Measurements from ENCODE around the gene GALNT10. TPM values are rescaled to one million over a fixed set of nuclear protein-coding genes. Genes with fewer than 3 reads are reported as not detected.

The GALNT10 gene
- total RNA-seq, 1 donor from 2014 or later = 10.4 TPM

GRCh38 chr5:154365823-154366222 is 175.3 kb downstream of the GALNT10 start:
- no peak overlapping the region for H3K27ac ChIP-seq (ENCODE audit: low read depth, low read length)

DNA sequence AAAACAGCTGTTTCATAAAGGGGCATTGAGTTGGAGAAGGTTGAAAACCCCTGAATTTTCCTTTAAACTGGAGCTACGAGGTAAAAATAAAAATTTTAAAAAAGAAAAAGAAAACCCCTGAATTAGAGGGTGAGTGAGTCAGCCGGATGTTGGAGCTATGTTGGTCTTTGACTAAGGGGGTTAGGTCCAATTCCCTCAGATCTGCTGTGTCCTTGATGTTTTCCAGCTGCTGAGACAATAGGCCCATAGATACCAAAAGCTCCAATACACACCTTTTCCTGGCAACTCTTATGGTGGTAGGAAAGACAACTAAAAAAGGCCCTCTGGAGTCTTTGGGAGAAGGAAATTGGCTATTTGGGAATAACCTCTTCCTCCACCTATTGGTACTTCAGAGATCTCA is 175.8 kb downstream of the GALNT10 start:
- Histone ChIP-seq H3K27ac (ENCODE audit: low read depth, low read length) (no peak overlapping the region), H3K36me3 (ENCODE audit: control insufficient read depth in 3 of 3, insufficient read depth in 3 of 3, low read length in 3 of 3) (no peaks in the 10 kb centered on the region), H3K9me3 (ENCODE audit: control insufficient read depth in 3 of 3, low read length in 3 of 3) (no peaks in the 10 kb centered on the region), H3K27me3 (ENCODE audit: control insufficient read depth in 3 of 3, insufficient read depth in 3 of 3, low read length in 3 of 3) (no peaks in the 10 kb centered on the region), H3K4me3 (ENCODE audit: low read length in 3 of 3) (no peak overlapping the region), H3K4me1 (ENCODE audit: control insufficient read depth in 3 of 3, insufficient read depth in 3 of 3, low read length in 3 of 3) (peaks cover 6 to 17% (median 10%) of the 10 kb centered on the region in 3 donors), H3K9ac (ENCODE audit: low read depth in 1 of 3, low read length in 3 of 3) (no peak overlapping the region)

More at GRCh38 chr5:154365823-154366222, 175.3 kb downstream of the GALNT10 start:
- H3K4me1 ChIP-seq (ENCODE audit: control insufficient read depth in 3 of 3, insufficient read depth in 3 of 3, low read length in 3 of 3) = peaks cover 5 to 12% (median 9%) of the 10 kb centered on the region in 3 donors
- H3K27me3 ChIP-seq (ENCODE audit: control insufficient read depth in 3 of 3, insufficient read depth in 3 of 3, low read length in 3 of 3) = no peaks in the 10 kb centered on the region
- H3K9me3 ChIP-seq (ENCODE audit: control insufficient read depth in 3 of 3, low read length in 3 of 3) = no peaks in the 10 kb centered on the region
- no peak overlapping the region for H3K4me3 ChIP-seq (ENCODE audit: low read length in 3 of 3)
- no peak overlapping the region for H3K9ac ChIP-seq (ENCODE audit: low read depth in 1 of 3, low read length in 3 of 3)
- H3K36me3 ChIP-seq (ENCODE audit: control insufficient read depth in 3 of 3, insufficient read depth in 3 of 3, low read length in 3 of 3) = no peaks in the 10 kb centered on the region

DNA sequence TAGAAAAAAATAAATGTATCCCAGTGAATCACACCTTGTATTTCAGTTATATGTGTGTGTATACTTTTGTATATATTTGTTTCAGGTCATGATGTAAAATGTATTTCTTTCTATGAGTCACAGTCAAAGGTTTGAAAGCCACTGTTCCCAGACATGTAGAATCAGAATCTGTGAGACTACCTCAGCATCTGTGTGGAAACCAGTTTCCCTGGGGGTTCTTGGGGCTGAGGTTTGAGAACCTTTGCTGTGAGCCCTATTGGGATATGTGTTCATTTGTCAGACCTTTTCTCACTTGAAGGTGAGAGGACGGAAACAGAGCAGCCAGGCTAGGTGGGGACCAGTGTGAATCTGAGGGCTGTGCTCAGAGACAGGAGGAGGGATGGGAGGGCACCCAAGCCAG is 176.6 kb downstream of the GALNT10 start:
- H3K36me3 ChIP-seq (ENCODE audit: control insufficient read depth in 3 of 3, insufficient read depth in 3 of 3, low read length in 3 of 3) = no peaks in the 10 kb centered on the region
- peak overlapping the region; percentile 25 for H3K27ac ChIP-seq (ENCODE audit: low read depth, low read length)
- H3K9ac ChIP-seq (ENCODE audit: low read depth in 1 of 3, low read length in 3 of 3) = no peak overlapping the region
- no peak overlapping the region for H3K4me3 ChIP-seq (ENCODE audit: low read length in 3 of 3)
- no peaks in the 10 kb centered on the region for H3K9me3 ChIP-seq (ENCODE audit: control insufficient read depth in 3 of 3, low read length in 3 of 3)
- H3K4me1 ChIP-seq (ENCODE audit: control insufficient read depth in 3 of 3, insufficient read depth in 3 of 3, low read length in 3 of 3) = peaks cover 8 to 25% (median 13%) of the 10 kb centered on the region in 3 donors
- no peaks in the 10 kb centered on the region for H3K27me3 ChIP-seq (ENCODE audit: control insufficient read depth in 3 of 3, insufficient read depth in 3 of 3, low read length in 3 of 3)

- no peaks in the 10 kb centered on the region for H3K36me3 ChIP-seq (ENCODE audit: control insufficient read depth in 3 of 3, insufficient read depth in 3 of 3, low read length in 3 of 3)
- H3K4me1 ChIP-seq (ENCODE audit: control insufficient read depth in 3 of 3, insufficient read depth in 3 of 3, low read length in 3 of 3) = peaks cover 11 to 27% (median 13%) of the 10 kb centered on the region in 3 donors
- H3K27me3 ChIP-seq (ENCODE audit: control insufficient read depth in 3 of 3, insufficient read depth in 3 of 3, low read length in 3 of 3) = no peaks in the 10 kb centered on the region
- no peaks in the 10 kb centered on the region for H3K9me3 ChIP-seq (ENCODE audit: control insufficient read depth in 3 of 3, low read length in 3 of 3)
- no peak overlapping the region for H3K4me3 ChIP-seq (ENCODE audit: low read length in 3 of 3)
- H3K27ac ChIP-seq (ENCODE audit: low read depth, low read length) = peak overlapping the region; percentile 31
- H3K9ac ChIP-seq (ENCODE audit: low read depth in 1 of 3, low read length in 3 of 3) = no peak overlapping the region
These were observed 177.7 kb downstream of the GALNT10 start for GRCh38 chr5:154368041-154368800.

- Histone ChIP-seq H3K27me3 (ENCODE audit: control insufficient read depth in 3 of 3, insufficient read depth in 3 of 3, low read length in 3 of 3) (no peaks in the 10 kb centered on the region), H3K4me1 (ENCODE audit: control insufficient read depth in 3 of 3, insufficient read depth in 3 of 3, low read length in 3 of 3) (peaks cover 13 to 27% (median 14%) of the 10 kb centered on the region in 3 donors), H3K36me3 (ENCODE audit: control insufficient read depth in 3 of 3, insufficient read depth in 3 of 3, low read length in 3 of 3) (no peaks in the 10 kb centered on the region), H3K9ac (ENCODE audit: low read depth in 1 of 3, low read length in 3 of 3) (no peak overlapping the region), H3K9me3 (ENCODE audit: control insufficient read depth in 3 of 3, low read length in 3 of 3) (no peaks in the 10 kb centered on the region), H3K4me3 (ENCODE audit: low read length in 3 of 3) (no peak overlapping the region), H3K27ac (ENCODE audit: low read depth, low read length) (no peak overlapping the region)
These were observed 179.1 kb downstream of the GALNT10 start for GRCh38 chr5:154369682-154370081.

DNA sequence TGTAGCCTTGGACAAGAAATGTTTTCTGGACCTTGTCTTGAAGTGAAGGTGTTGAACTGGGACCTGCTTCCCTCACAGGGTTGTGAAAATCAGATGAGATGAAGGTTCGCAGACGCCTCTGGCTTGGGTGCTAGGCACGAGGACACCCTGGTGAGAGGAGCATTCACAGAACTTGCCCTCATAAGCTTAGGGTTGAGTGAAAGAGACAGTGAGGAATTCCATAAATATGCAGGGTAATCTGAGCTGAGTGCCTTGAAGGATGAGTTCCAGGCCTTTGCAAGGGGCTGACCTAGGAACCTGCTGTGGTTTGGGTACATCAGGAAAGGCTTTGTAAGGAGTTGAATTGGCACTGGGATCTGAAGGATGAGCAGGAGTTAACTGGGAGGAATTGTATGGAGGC is 179.6 kb downstream of the GALNT10 start:
- Histone ChIP-seq H3K27ac (ENCODE audit: low read depth, low read length) (no peak overlapping the region), H3K9me3 (ENCODE audit: control insufficient read depth in 3 of 3, low read length in 3 of 3) (no peaks in the 10 kb centered on the region), H3K4me3 (ENCODE audit: low read length in 3 of 3) (no peak overlapping the region), H3K36me3 (ENCODE audit: control insufficient read depth in 3 of 3, insufficient read depth in 3 of 3, low read length in 3 of 3) (no peaks in the 10 kb centered on the region), H3K4me1 (ENCODE audit: control insufficient read depth in 3 of 3, insufficient read depth in 3 of 3, low read length in 3 of 3) (peaks cover 13 to 27% (median 14%) of the 10 kb centered on the region in 3 donors), H3K27me3 (ENCODE audit: control insufficient read depth in 3 of 3, insufficient read depth in 3 of 3, low read length in 3 of 3) (no peaks in the 10 kb centered on the region), H3K9ac (ENCODE audit: low read depth in 1 of 3, low read length in 3 of 3) (no peak overlapping the region)

GRCh38 chr5:154370813-154371212 is 180.3 kb downstream of the GALNT10 start:
- H3K4me1 ChIP-seq (ENCODE audit: control insufficient read depth in 3 of 3, insufficient read depth in 3 of 3, low read length in 3 of 3) = peaks cover 13 to 27% (median 14%) of the 10 kb centered on the region in 3 donors
- no peak overlapping the region for H3K4me3 ChIP-seq (ENCODE audit: low read length in 3 of 3)
- no peak overlapping the region for H3K9ac ChIP-seq (ENCODE audit: low read depth in 1 of 3, low read length in 3 of 3)
- no peaks in the 10 kb centered on the region for H3K9me3 ChIP-seq (ENCODE audit: control insufficient read depth in 3 of 3, low read length in 3 of 3)
- H3K27ac ChIP-seq (ENCODE audit: low read depth, low read length) = no peak overlapping the region
- H3K36me3 ChIP-seq (ENCODE audit: control insufficient read depth in 3 of 3, insufficient read depth in 3 of 3, low read length in 3 of 3) = no peaks in the 10 kb centered on the region
- H3K27me3 ChIP-seq (ENCODE audit: control insufficient read depth in 3 of 3, insufficient read depth in 3 of 3, low read length in 3 of 3) = no peaks in the 10 kb centered on the region

- H3K27me3 ChIP-seq (ENCODE audit: control insufficient read depth in 3 of 3, insufficient read depth in 3 of 3, low read length in 3 of 3) = no peaks in the 10 kb centered on the region
- no peak overlapping the region for H3K27ac ChIP-seq (ENCODE audit: low read depth, low read length)
- no peak overlapping the region for H3K9ac ChIP-seq (ENCODE audit: low read depth in 1 of 3, low read length in 3 of 3)
- H3K36me3 ChIP-seq (ENCODE audit: control insufficient read depth in 3 of 3, insufficient read depth in 3 of 3, low read length in 3 of 3) = peaks cover 0 to 4% (median 4%) of the 10 kb centered on the region in 3 donors
- H3K4me3 ChIP-seq (ENCODE audit: low read length in 3 of 3) = no peak overlapping the region
- peaks cover 13 to 27% (median 14%) of the 10 kb centered on the region in 3 donors for H3K4me1 ChIP-seq (ENCODE audit: control insufficient read depth in 3 of 3, insufficient read depth in 3 of 3, low read length in 3 of 3)
- H3K9me3 ChIP-seq (ENCODE audit: control insufficient read depth in 3 of 3, low read length in 3 of 3) = no peaks in the 10 kb centered on the region
These were observed 181.2 kb downstream of the GALNT10 start for GRCh38 chr5:154371687-154372086.

DNA sequence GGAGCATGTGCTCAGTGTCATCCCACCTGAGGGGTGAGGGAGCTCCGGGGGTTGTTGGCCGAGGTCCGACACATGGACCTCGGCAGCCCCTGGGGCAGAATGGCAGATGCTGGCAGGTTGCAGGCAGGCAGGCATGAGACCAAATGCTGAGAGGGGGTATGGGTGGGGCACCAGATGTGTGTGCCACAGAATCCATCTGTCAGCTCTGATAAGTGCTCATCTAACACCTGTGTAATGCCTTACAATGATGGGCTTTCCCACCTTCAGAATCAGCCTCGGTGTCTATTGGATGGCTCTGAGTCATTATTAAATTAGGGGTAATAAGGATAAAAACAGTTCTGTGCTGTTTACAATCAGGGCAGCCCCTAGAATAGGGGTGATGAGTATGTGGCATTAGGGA is 182.1 kb downstream of the GALNT10 start:
- H3K27ac ChIP-seq (ENCODE audit: low read depth, low read length) = no peak overlapping the region
- no peaks in the 10 kb centered on the region for H3K27me3 ChIP-seq (ENCODE audit: control insufficient read depth in 3 of 3, insufficient read depth in 3 of 3, low read length in 3 of 3)
- H3K9ac ChIP-seq (ENCODE audit: low read depth in 1 of 3, low read length in 3 of 3) = no peak overlapping the region
- no peak overlapping the region for H3K4me3 ChIP-seq (ENCODE audit: low read length in 3 of 3)
- H3K9me3 ChIP-seq (ENCODE audit: control insufficient read depth in 3 of 3, low read length in 3 of 3) = no peaks in the 10 kb centered on the region
- H3K4me1 ChIP-seq (ENCODE audit: control insufficient read depth in 3 of 3, insufficient read depth in 3 of 3, low read length in 3 of 3) = peaks cover 13 to 27% (median 14%) of the 10 kb centered on the region in 3 donors
- H3K36me3 ChIP-seq (ENCODE audit: control insufficient read depth in 3 of 3, insufficient read depth in 3 of 3, low read length in 3 of 3) = peaks cover 2 to 12% (median 10%) of the 10 kb centered on the region in 3 donors

GRCh38 chr5:154373326-154373725 is 182.8 kb downstream of the GALNT10 start:
- H3K9ac ChIP-seq (ENCODE audit: low read depth in 1 of 3, low read length in 3 of 3) = no peak overlapping the region
- no peak overlapping the region for H3K4me3 ChIP-seq (ENCODE audit: low read length in 3 of 3)
- no peaks in the 10 kb centered on the region for H3K27me3 ChIP-seq (ENCODE audit: control insufficient read depth in 3 of 3, insufficient read depth in 3 of 3, low read length in 3 of 3)
- H3K9me3 ChIP-seq (ENCODE audit: control insufficient read depth in 3 of 3, low read length in 3 of 3) = no peaks in the 10 kb centered on the region
- no peak overlapping the region for H3K27ac ChIP-seq (ENCODE audit: low read depth, low read length)
- H3K4me1 ChIP-seq (ENCODE audit: control insufficient read depth in 3 of 3, insufficient read depth in 3 of 3, low read length in 3 of 3) = peaks cover 10 to 24% (median 12%) of the 10 kb centered on the region in 3 donors
- peaks cover 3 to 18% (median 13%) of the 10 kb centered on the region in 3 donors for H3K36me3 ChIP-seq (ENCODE audit: control insufficient read depth in 3 of 3, insufficient read depth in 3 of 3, low read length in 3 of 3)
